ENCODE measurements around the gene RPP25L.

RPP25L gene

GRCh38 chr9:34582787-34583186 is 29.1 kb downstream of the RPP25L start:
- no peak for DNase-seq

- DNase-seq, result no peak
Observed at GRCh38 chr9:34581318-34581717, 30.6 kb downstream of the RPP25L start.

GRCh38 chr9:34580358-34580757 is 31.5 kb downstream of the RPP25L start:
- DNase-seq, result no peak

GRCh38 chr9:34579808-34580163 is 32.1 kb downstream of the RPP25L start:
- DNase-seq, result no peak

GRCh38 chr9:34579104-34579807 is 32.6 kb downstream of the RPP25L start:
- DNase-seq, result no peak

- DNase-seq, result no peak
Observed at GRCh38 chr9:34578241-34579103, 33.4 kb downstream of the RPP25L start.

GRCh38 chr9:34577400-34578240 is 34.3 kb downstream of the RPP25L start:
- no peak for DNase-seq

GRCh38 chr9:34576597-34577399 is 35.1 kb downstream of the RPP25L start:
- DNase-seq, result no peak

- no peak for DNase-seq
Observed at GRCh38 chr9:34575862-34576596, 35.9 kb downstream of the RPP25L start.

- DNase-seq, result no peak
Observed at GRCh38 chr9:34575241-34575640, 36.7 kb downstream of the RPP25L start.

- DNase-seq, result no peak
Observed at GRCh38 chr9:34574571-34574970, 37.3 kb downstream of the RPP25L start.

- DNase-seq, result no peak
Observed at GRCh38 chr9:34573599-34574325, 38.1 kb downstream of the RPP25L start.

GRCh38 chr9:34572628-34573027 is 39.3 kb downstream of the RPP25L start:
- no peak for DNase-seq

- no peak for DNase-seq
Observed at GRCh38 chr9:34572092-34572491, 39.8 kb downstream of the RPP25L start.

GRCh38 chr9:34571481-34571810 is 40.5 kb downstream of the RPP25L start:
- no peak for DNase-seq

GRCh38 chr9:34570809-34571480 is 41.0 kb downstream of the RPP25L start:
- DNase-seq, result no peak

GRCh38 chr9:34570376-34570775 is 41.5 kb downstream of the RPP25L start:
- no peak for DNase-seq

- DNase-seq, result no peak
Observed at GRCh38 chr9:34568774-34569173, 43.1 kb downstream of the RPP25L start.

- DNase-seq, result no peak
Observed at GRCh38 chr9:34568133-34568532, 43.8 kb downstream of the RPP25L start.

GRCh38 chr9:34566972-34567371 is 44.9 kb downstream of the RPP25L start:
- no peak for DNase-seq

- DNase-seq, result no peak
Observed at GRCh38 chr9:34566322-34566721, 45.6 kb downstream of the RPP25L start.
